ENCODE data around the gene GTPBP4. TPM values are rescaled to one million over a fixed set of nuclear protein-coding genes. Genes with fewer than 3 reads are reported as not detected.

The GTPBP4 gene
- total and polyA plus RNA-seq, 9 of the 15 experiments (the other 6 are each of a cell fraction or from before 2014, with no cell fraction given): 79.0 to 155 (median 128) TPM

GRCh38 chr10:986137-986825 lies 2.0 kb upstream of the GTPBP4 start (continued):
- peak; percentile 50 for TF ChIP-seq CBFA2T2 (conservative IDR thresholded peaks at IDR 0.05)
- no peak for TF ChIP-seq TFAM (CRISPR knock-in tag; conservative IDR thresholded peaks at IDR 0.05)
- TF ChIP-seq, protein P1, sequence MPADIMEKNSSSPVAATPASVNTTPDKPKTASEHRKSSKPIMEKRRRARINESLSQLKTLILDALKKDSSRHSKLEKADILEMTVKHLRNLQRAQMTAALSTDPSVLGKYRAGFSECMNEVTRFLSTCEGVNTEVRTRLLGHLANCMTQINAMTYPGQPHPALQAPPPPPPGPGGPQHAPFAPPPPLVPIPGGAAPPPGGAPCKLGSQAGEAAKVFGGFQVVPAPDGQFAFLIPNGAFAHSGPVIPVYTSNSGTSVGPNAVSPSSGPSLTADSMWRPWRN (IDR thresholded peaks at IDR 0.05; ENCODE audit: low read depth): no peak
- peak; percentile 69 for TF ChIP-seq DPF2 (IDR thresholded peaks at IDR 0.05)
- no peak for TF ChIP-seq PHF8 (IDR thresholded peaks at IDR 0.05; ENCODE audit: borderline replicate concordance, low read length)
- peak; percentile 50; the same call in 1 of the 2 replicates for TF ChIP-seq SOX6 (IDR thresholded peaks at IDR 0.05)
- TF ChIP-seq ZNF511 (CRISPR knock-in tag; IDR thresholded peaks at IDR 0.05): no peak
- no peak for TF ChIP-seq TAF9B (IDR thresholded peaks at IDR 0.05; ENCODE audit: partially characterized antibody)
- TF ChIP-seq ZC3H4 (CRISPR knock-in tag; IDR thresholded peaks at IDR 0.05; ENCODE audit: borderline replicate concordance): no peak
- no peak for TF ChIP-seq ZNF41 (CRISPR knock-in tag; conservative IDR thresholded peaks at IDR 0.05)
- TF ChIP-seq MTA2 (IDR thresholded peaks at IDR 0.05; ENCODE audit: low read depth): no peak
- TF ChIP-seq CXXC5 (CRISPR knock-in tag; IDR thresholded peaks at IDR 0.05): no peak
- TF ChIP-seq ZNF830 (CRISPR knock-in tag; IDR thresholded peaks at IDR 0.05): no peak
- TF ChIP-seq MCM5 (IDR thresholded peaks at IDR 0.05; ENCODE audit: low read depth): no peak
- TF ChIP-seq EHMT2 (IDR thresholded peaks at IDR 0.05): no peak
- TF ChIP-seq MTA3 (IDR thresholded peaks at IDR 0.05; ENCODE audit: borderline replicate concordance): no peak
- no peak for TF ChIP-seq NR4A1 (CRISPR knock-in tag; IDR thresholded peaks at IDR 0.05)
- TF ChIP-seq NR4A1 (tag; IDR thresholded peaks at IDR 0.05): no peak
- TF ChIP-seq SMARCE1 (IDR thresholded peaks at IDR 0.05): 0 out of 2 replicates have a peak, but pooled peaks have one; percentile 18
- 0 out of 2 replicates have a peak, but pooled peaks have one; percentile 21 for TF ChIP-seq MYC (IDR thresholded peaks at IDR 0.05; ENCODE audit: low read depth, low read length)
- no peak for TF ChIP-seq MYC (CRISPR knock-in tag; IDR thresholded peaks at IDR 0.05; ENCODE audit: borderline replicate concordance, low read depth)
- TF ChIP-seq FOXA1 (IDR thresholded peaks at IDR 0.05; ENCODE audit: borderline replicate concordance): no peak
- TF ChIP-seq L3MBTL2 (IDR thresholded peaks at IDR 0.05): peak; percentile 22; the same call in 1 of the 2 replicates
- TF ChIP-seq POU5F1 (IDR thresholded peaks at IDR 0.05; ENCODE audit: borderline replicate concordance, low read depth, low read length, partially characterized antibody): no peak
- no peak for TF ChIP-seq IRF1 (CRISPR knock-in tag; IDR thresholded peaks at IDR 0.05; ENCODE audit: borderline replicate concordance)
- no peak for TF ChIP-seq SRSF9 (IDR thresholded peaks at IDR 0.05; ENCODE audit: borderline replicate concordance, low read depth, low read length)
- TF ChIP-seq GATAD2B (IDR thresholded peaks at IDR 0.05; ENCODE audit: borderline replicate concordance): no peak
- TF ChIP-seq NFE2 (IDR thresholded peaks at IDR 0.05; ENCODE audit: low read depth): peak; percentile 71
- TF ChIP-seq ZNF586 (CRISPR knock-in tag; conservative IDR thresholded peaks at IDR 0.05): no peak
- TF ChIP-seq MAZ (CRISPR knock-in tag; conservative IDR thresholded peaks at IDR 0.05 in 1 of 2, IDR thresholded peaks at IDR 0.05 in 1 of 2): no peak
- TF ChIP-seq HDAC2 (IDR thresholded peaks at IDR 0.05): no peak; the same call in 1 of the 2 replicates

Measured in K562 (cell line).